Neural cell (in vitro differentiated cells): ENCODE data around the gene ATP1A4. TPM values are rescaled to one million over a fixed set of nuclear protein-coding genes. Genes with fewer than 3 reads are reported as not detected.

Experiments
- H2AFZ ChIP-seq: fragments of 200-600, 300-800 bp; sonication (generic), shearing (Covaris generic); 2 replicates; pipeline ENCODE4 v1.6.0; 2014; ENCODE audit warnings: low read depth, mild to moderate bottlenecking, antibody characterized with exemption, low read length, moderate library complexity
- H3F3A ChIP-seq: fragments of 200-600 bp; shearing (Covaris generic); 2 replicates; pipeline ENCODE4 v1.6.1; 2016; ENCODE audit warnings: mild to moderate bottlenecking, moderate library complexity, mixed read lengths, antibody characterized with exemption, low read length; ENCODE audit not compliant: insufficient read depth, poor library complexity, severe bottlenecking
- H3K27ac ChIP-seq: fragments of 200-600, 300-800 bp; sonication (generic), shearing (Covaris generic); 2 replicates; pipeline ENCODE4 v1.5.1; 2014; ENCODE audit warnings: mild to moderate bottlenecking, low read length, moderate library complexity
- H3K27me3 ChIP-seq: fragments of 300-800, 200-600 bp; sonication (generic), shearing (Covaris generic); 2 replicates; pipeline ENCODE4 v1.6.0; 2014; ENCODE audit warnings: mild to moderate bottlenecking, low read depth, low read length, moderate library complexity; ENCODE audit not compliant: insufficient read depth
- H3K36me3 ChIP-seq: fragments of 300-800, 200-600 bp; sonication (generic), shearing (Covaris generic); 2 replicates; pipeline ENCODE4 v1.5.1; 2014; ENCODE audit warnings: mild to moderate bottlenecking, antibody characterized with exemption, low read length, moderate library complexity; ENCODE audit not compliant: insufficient read depth
- H3K4me2 ChIP-seq: fragments of 300-800, 200-600 bp; sonication (generic), shearing (Covaris generic); 2 replicates; pipeline ENCODE4 v1.6.0; 2014; ENCODE audit warnings: mild to moderate bottlenecking, low read length
- H3K4me3 ChIP-seq: fragments of 300-800, 200-600 bp; sonication (generic), shearing (Covaris generic); 2 replicates; pipeline ENCODE4 v1.5.1; 2014; ENCODE audit warnings: mild to moderate bottlenecking, low read length, moderate library complexity
- H3K79me2 ChIP-seq: fragments of 200-600 bp; shearing (Covaris generic); replicated peaks from 2 replicates; pipeline ENCODE4 v1.6.0; 2014; ENCODE audit warnings: mild to moderate bottlenecking, low read length, moderate library complexity; ENCODE audit not compliant: insufficient read depth
- H3K9ac ChIP-seq: fragments of 300-800, 200-600 bp; sonication (generic), shearing (Covaris generic); 2 replicates; pipeline ENCODE4 v1.6.1; 2016; ENCODE audit warnings: mild to moderate bottlenecking, low read length, mixed read lengths
- H3K9me2 ChIP-seq: fragments of 200-600 bp; shearing (Covaris generic); 2 replicates; pipeline ENCODE4 v1.6.1; 2016; ENCODE audit warnings: mild to moderate bottlenecking, low read length, mixed read lengths; ENCODE audit not compliant: insufficient read depth
- H3K9me3 ChIP-seq: fragments of 200-600, 300-800 bp; sonication (generic), shearing (Covaris generic); 2 replicates; pipeline ENCODE4 v1.6.1; 2016; ENCODE audit warnings: mild to moderate bottlenecking, mixed run types, low read length, moderate library complexity, mixed read lengths
- H4K20me1 ChIP-seq: fragments of 200-600 bp; shearing (Covaris generic); 2 replicates; pipeline ENCODE4 v1.6.1; 2016; ENCODE audit warnings: mild to moderate bottlenecking, mixed run types; ENCODE audit not compliant: insufficient read depth
- CTCF ChIP-seq: fragments of 450-650 bp; IDR thresholded peaks from 2 replicates; pipeline ENCODE4 v1.5.1; 2014; ENCODE audit warnings: antibody characterized with exemption, mild to moderate bottlenecking, moderate library complexity; ENCODE audit not compliant: poor library complexity, severe bottlenecking
- EP300 ChIP-seq: fragments of 450-650 bp; conservative IDR thresholded peaks from 2 replicates; pipeline ENCODE4 v1.6.1; 2014; ENCODE audit warnings: antibody characterized with exemption, mild to moderate bottlenecking, moderate library complexity; ENCODE audit not compliant: poor library complexity, severe bottlenecking
- EZH2 ChIP-seq: fragments of 200-600, 300-800 bp; shearing (Covaris generic), sonication (generic); IDR thresholded peaks from 2 replicates; pipeline ENCODE4 v1.6.1; 2014; ENCODE audit warnings: antibody characterized with exemption, low read length, borderline replicate concordance, mild to moderate bottlenecking; ENCODE audit not compliant: insufficient read depth, poor library complexity, severe bottlenecking
- MXI1 ChIP-seq: fragments of 450-650 bp; conservative IDR thresholded peaks from 2 replicates; pipeline ENCODE4 v1.6.1; 2014; ENCODE audit warnings: antibody characterized with exemption, mild to moderate bottlenecking; ENCODE audit not compliant: poor library complexity, severe bottlenecking
- POLR2AphosphoS5 ChIP-seq: IDR thresholded peaks from 2 replicates; pipeline ENCODE4 v1.6.1; 2012
- RAD21 ChIP-seq: fragments of 450-650 bp; conservative IDR thresholded peaks from 2 replicates; pipeline ENCODE4 v1.6.1; 2014; ENCODE audit warnings: antibody characterized with exemption, mild to moderate bottlenecking, moderate library complexity
- SMC3 ChIP-seq: fragments of 450-650 bp; conservative IDR thresholded peaks from 2 replicates; pipeline ENCODE4 v1.6.1; 2014; ENCODE audit warnings: antibody characterized with exemption, mild to moderate bottlenecking, moderate library complexity; ENCODE audit not compliant: poor library complexity
- TAF1 ChIP-seq: IDR thresholded peaks from 2 replicates; pipeline ENCODE4 v1.6.1; 2012; ENCODE audit warnings: low read depth
- polyA plus RNA-seq: library from polyadenylated mRNA; depleted of rRNA; stranded (reverse); fragments of >200 nt; gene quantifications from 2 replicates; pipeline ENCODE4 v1.2.3, GENCODE V29; 2014
- TF ChIP-seq, protein P1 (sequence below): IDR thresholded peaks from 2 replicates; pipeline ENCODE4 v1.6.1; 2012; ENCODE audit warnings: borderline replicate concordance

The ATP1A4 gene
- polyA plus RNA-seq, 1 donor from 2014 or later, result not detected

- TF ChIP-seq CTCF (no peak), MXI1 (no peak)
Measured at GRCh38 chr1:160127865-160128523, 23.4 kb upstream of the ATP1A4 start (continued).

GRCh38 chr1:160128636-160129035 lies 22.8 kb upstream of the ATP1A4 start:
- TF ChIP-seq EZH2, result no peak
- no peak for TF ChIP-seq EP300
- no peak for TF ChIP-seq POLR2AphosphoS5
- TF ChIP-seq, protein P1, sequence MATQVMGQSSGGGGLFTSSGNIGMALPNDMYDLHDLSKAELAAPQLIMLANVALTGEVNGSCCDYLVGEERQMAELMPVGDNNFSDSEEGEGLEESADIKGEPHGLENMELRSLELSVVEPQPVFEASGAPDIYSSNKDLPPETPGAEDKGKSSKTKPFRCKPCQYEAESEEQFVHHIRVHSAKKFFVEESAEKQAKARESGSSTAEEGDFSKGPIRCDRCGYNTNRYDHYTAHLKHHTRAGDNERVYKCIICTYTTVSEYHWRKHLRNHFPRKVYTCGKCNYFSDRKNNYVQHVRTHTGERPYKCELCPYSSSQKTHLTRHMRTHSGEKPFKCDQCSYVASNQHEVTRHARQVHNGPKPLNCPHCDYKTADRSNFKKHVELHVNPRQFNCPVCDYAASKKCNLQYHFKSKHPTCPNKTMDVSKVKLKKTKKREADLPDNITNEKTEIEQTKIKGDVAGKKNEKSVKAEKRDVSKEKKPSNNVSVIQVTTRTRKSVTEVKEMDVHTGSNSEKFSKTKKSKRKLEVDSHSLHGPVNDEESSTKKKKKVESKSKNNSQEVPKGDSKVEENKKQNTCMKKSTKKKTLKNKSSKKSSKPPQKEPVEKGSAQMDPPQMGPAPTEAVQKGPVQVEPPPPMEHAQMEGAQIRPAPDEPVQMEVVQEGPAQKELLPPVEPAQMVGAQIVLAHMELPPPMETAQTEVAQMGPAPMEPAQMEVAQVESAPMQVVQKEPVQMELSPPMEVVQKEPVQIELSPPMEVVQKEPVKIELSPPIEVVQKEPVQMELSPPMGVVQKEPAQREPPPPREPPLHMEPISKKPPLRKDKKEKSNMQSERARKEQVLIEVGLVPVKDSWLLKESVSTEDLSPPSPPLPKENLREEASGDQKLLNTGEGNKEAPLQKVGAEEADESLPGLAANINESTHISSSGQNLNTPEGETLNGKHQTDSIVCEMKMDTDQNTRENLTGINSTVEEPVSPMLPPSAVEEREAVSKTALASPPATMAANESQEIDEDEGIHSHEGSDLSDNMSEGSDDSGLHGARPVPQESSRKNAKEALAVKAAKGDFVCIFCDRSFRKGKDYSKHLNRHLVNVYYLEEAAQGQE, result no peak
- TF ChIP-seq TAF1, result no peak
- no peak for TF ChIP-seq MXI1
- no peak for TF ChIP-seq RAD21
- TF ChIP-seq SMC3, result no peak
- TF ChIP-seq CTCF, result no peak
- Histone ChIP-seq H2AFZ (no peak overlapping the region), H3K79me2 (no peaks in the 10 kb centered on the region), H3F3A (no peaks in the 10 kb centered on the region), H3K27ac (no peak overlapping the region), H3K9me2 (no peaks in the 10 kb centered on the region), H3K4me3 (no peak overlapping the region), H3K36me3 (no peaks in the 10 kb centered on the region), H3K27me3 (no peaks in the 10 kb centered on the region), H3K9me3 (no peaks in the 10 kb centered on the region), H4K20me1 (no peaks in the 10 kb centered on the region), H3K9ac (no peak overlapping the region), H3K4me2 (no peak overlapping the region)
